H1 (cell line): ENCODE measurements around the gene MLLT6. TPM values are rescaled to one million over a fixed set of nuclear protein-coding genes. Genes with fewer than 3 reads are reported as not detected.
A peak's percentile ranks its signal among the peaks of the same experiment; 100 is the strongest.

Source experiments
- CTCF ChIA-PET: fragments of 300-600 bp; sonication (Branson Sonifier 250); formaldehyde crosslinking; loops from one replicate; lab custom pipeline; 2021; ENCODE audit not compliant: partially characterized antibody; lab: Charles Lee
- POLR2A ChIA-PET: fragments of 300-600 bp; sonication (Branson Sonifier 250); formaldehyde crosslinking; loops from one replicate; lab custom pipeline; 2021; ENCODE audit warnings: inconsistent platforms; ENCODE audit not compliant: partially characterized antibody; lab: Charles Lee
- DNase-seq, 2 experiments: peaks; one replicate each; pipeline versions ENCODE4 v3.0.0 to v3.0.0-alpha.2; 2010 to 2022; ENCODE audit warnings: low spot score in 2 of 2, low read depth in 1 of 2, mixed read lengths in 1 of 2
- FAIRE-seq: peaks from 2 replicates; lab custom pipeline; 2011; peaks lifted over from hg19 to GRCh38; lab: Jason Lieb, UNC
- H2AFZ ChIP-seq: 2 replicates; pipeline ENCODE4 v1.8.1; 2012; ENCODE audit warnings: low read length, inconsistent platforms
- H2AK5ac ChIP-seq: 2 replicates; pipeline ENCODE4 v1.6.1; 2013; ENCODE audit warnings: low read depth, low read length
- H2BK120ac ChIP-seq: replicated peaks from 2 replicates; pipeline ENCODE3; 2013; ENCODE audit warnings: low read depth, low read length, inconsistent platforms
- H2BK12ac ChIP-seq: 2 replicates; pipeline ENCODE4 v1.6.1; 2013; ENCODE audit warnings: low read depth, low read length
- H2BK15ac ChIP-seq: 2 replicates; pipeline ENCODE4 v1.6.1; 2013; ENCODE audit warnings: low read length
- H2BK20ac ChIP-seq: 2 replicates; pipeline ENCODE4 v1.6.1; 2013; ENCODE audit warnings: low read length
- H2BK5ac ChIP-seq: 2 replicates; pipeline ENCODE4 v1.6.1; 2013; ENCODE audit warnings: low read depth, low read length
- H3K14ac ChIP-seq: 2 replicates; pipeline ENCODE4 v1.6.1; 2013; ENCODE audit warnings: inconsistent platforms; ENCODE audit not compliant: insufficient read length
- H3K18ac ChIP-seq: 2 replicates; pipeline ENCODE4 v1.6.1; 2013; ENCODE audit warnings: low read length; ENCODE audit errors: extremely low read depth
- H3K23ac ChIP-seq: 2 replicates; pipeline ENCODE4 v1.6.1; 2013; ENCODE audit warnings: inconsistent platforms; ENCODE audit not compliant: insufficient read length
- H3K23me2 ChIP-seq: 2 replicates; pipeline ENCODE4 v1.6.1; 2013; ENCODE audit warnings: low read depth, low read length
- H3K27ac ChIP-seq: 2 replicates; pipeline ENCODE4 v1.6.1; 2011; ENCODE audit warnings: low read depth, low read length, inconsistent platforms
- H3K27me3 ChIP-seq, 4 experiments: replicated peaks in 1 of 4; 1 replicate in 1 of 4; 2 replicates in 3 of 4; pipeline versions ENCODE4 v1.6.1 to v1.8.1; 2011 to 2013; ENCODE audit warnings: low read length in 3 of 4, mild to moderate bottlenecking in 3 of 4, inconsistent platforms in 2 of 4, mixed read lengths in 2 of 4, moderate library complexity in 1 of 4; ENCODE audit not compliant: control insufficient read depth in 3 of 4, insufficient read depth in 3 of 4; ENCODE audit errors: extremely low read depth in 1 of 4
- H3K36me3 ChIP-seq, 4 experiments: 2 replicates each; pipeline versions ENCODE4 v1.6.1 to v1.8.1; 2011 to 2013; ENCODE audit warnings: mild to moderate bottlenecking in 4 of 4, low read length in 3 of 4, moderate library complexity in 2 of 4, control low read depth in 1 of 4, inconsistent platforms in 1 of 4; ENCODE audit not compliant: insufficient read depth in 4 of 4, control insufficient read depth in 2 of 4
- H3K4ac ChIP-seq: replicated peaks from 2 replicates; pipeline ENCODE3; 2013; ENCODE audit warnings: low read length, low read depth, mixed read lengths, inconsistent platforms; ENCODE audit not compliant: insufficient read length
- H3K4me1 ChIP-seq, 4 experiments: replicated peaks in 1 of 4; 1 replicate in 1 of 4; 2 replicates in 3 of 4; pipeline versions ENCODE4 v1.6.1 to v1.8.1; 2011 to 2013; ENCODE audit warnings: low read length in 3 of 4, inconsistent platforms in 2 of 4, mixed read lengths in 1 of 4; ENCODE audit not compliant: insufficient read depth in 4 of 4, control insufficient read depth in 3 of 4
- H3K4me2 ChIP-seq, 2 experiments: 2 replicates each; pipeline versions ENCODE4 v1.6.1 to v1.8.1; 2011 to 2013; ENCODE audit warnings: low read depth in 2 of 2, low read length in 2 of 2, control low read depth in 1 of 2, inconsistent platforms in 1 of 2, mild to moderate bottlenecking in 1 of 2; ENCODE audit not compliant: insufficient read depth in 1 of 2
- H3K4me3 ChIP-seq, 4 experiments: fragments of 200-600, 300-600 bp in 1 of 4; sonication (generic), shearing (Covaris generic), sonication (Bioruptor Twin) in 1 of 4; 2 replicates each; pipeline versions ENCODE4 v1.5.1 to v1.8.1; 2011 to 2016; ENCODE audit warnings: low read length in 4 of 4, low read depth in 3 of 4, control low read depth in 2 of 4, inconsistent platforms in 2 of 4, mild to moderate bottlenecking in 2 of 4, mixed read lengths in 1 of 4, moderate library complexity in 1 of 4; ENCODE audit not compliant: insufficient read depth in 2 of 4; ENCODE audit errors: extremely low read depth in 1 of 4
- H3K56ac ChIP-seq: replicated peaks from 2 replicates; pipeline ENCODE3; 2013; ENCODE audit warnings: low read depth, mild to moderate bottlenecking, mixed read lengths, low read length, inconsistent platforms; ENCODE audit not compliant: insufficient read length
- H3K79me1 ChIP-seq: 2 replicates; pipeline ENCODE4 v1.6.1; 2013; ENCODE audit warnings: low read depth, low read length, control low read depth
- H3K79me2 ChIP-seq, 2 experiments: 2 replicates each; pipeline versions ENCODE4 v1.6.1 to v1.8.1; 2012 to 2013; ENCODE audit warnings: low read length in 2 of 2, mild to moderate bottlenecking in 2 of 2, inconsistent platforms in 1 of 2; ENCODE audit not compliant: insufficient read depth in 2 of 2, control insufficient read depth in 1 of 2
- H3K9ac ChIP-seq, 4 experiments: replicated peaks in 1 of 4; 1 replicate in 1 of 4; 2 replicates in 3 of 4; pipeline versions ENCODE4 v1.6.1 to v1.8.1; 2011 to 2013; ENCODE audit warnings: low read depth in 3 of 4, low read length in 3 of 4, control low read depth in 2 of 4, mild to moderate bottlenecking in 2 of 4, moderate library complexity in 2 of 4, inconsistent platforms in 1 of 4; ENCODE audit errors: extremely low read depth in 1 of 4
- H3K9me3 ChIP-seq, 2 experiments: 2 replicates each; pipeline versions ENCODE4 v1.6.1 to v1.8.1; 2012 to 2013; ENCODE audit warnings: mild to moderate bottlenecking in 2 of 2, moderate library complexity in 2 of 2, control low read depth in 1 of 2, inconsistent platforms in 1 of 2, low read depth in 1 of 2, low read length in 1 of 2, mixed read lengths in 1 of 2; ENCODE audit not compliant: insufficient read depth in 2 of 2
- H4K20me1 ChIP-seq, 2 experiments: replicated peaks in 1 of 2; 2 replicates each; pipeline versions ENCODE3 to v1.8.1; 2011 to 2013; ENCODE audit warnings: inconsistent platforms in 2 of 2, low read length in 2 of 2, mild to moderate bottlenecking in 1 of 2; ENCODE audit not compliant: insufficient read depth in 2 of 2, control insufficient read depth in 1 of 2
- H4K5ac ChIP-seq: 2 replicates; pipeline ENCODE4 v1.6.1; 2013; ENCODE audit warnings: low read length, low read depth, mixed read lengths, inconsistent platforms; ENCODE audit not compliant: insufficient read length
- H4K8ac ChIP-seq: 2 replicates; pipeline ENCODE4 v1.8.0; 2013; ENCODE audit warnings: mild to moderate bottlenecking, moderate library complexity, low read length, inconsistent platforms; ENCODE audit not compliant: insufficient read depth; ENCODE audit errors: extremely low read depth
- H4K91ac ChIP-seq: replicated peaks from 2 replicates; pipeline ENCODE3; 2013; ENCODE audit warnings: low read length, mixed read lengths, inconsistent platforms; ENCODE audit not compliant: insufficient read length
- ASH2L ChIP-seq: fragments of 200-600, 300-600 bp; sonication (generic); IDR thresholded peaks from one replicate; pipeline ENCODE4 v1.7.1; 2017; ENCODE audit warnings: low read length
- BCL11A ChIP-seq, 2 experiments: IDR thresholded peaks; one replicate each; pipeline ENCODE4 v1.6.1; 2011; ENCODE audit warnings: low read depth in 2 of 2, low read length in 2 of 2, mild to moderate bottlenecking in 2 of 2
- BRCA1 ChIP-seq: IDR thresholded peaks from 2 replicates; pipeline ENCODE4 v1.6.1; 2012; ENCODE audit warnings: low read depth, low read length, improper control_type of control experiment
- JUN ChIP-seq: IDR thresholded peaks from 2 replicates; pipeline ENCODE4 v1.6.1; 2011; ENCODE audit warnings: low read depth, mild to moderate bottlenecking, improper control_type of control experiment, low read length
- KDM4A ChIP-seq: IDR thresholded peaks from one replicate; pipeline ENCODE4 v1.7.1; 2012; ENCODE audit warnings: low read depth, mild to moderate bottlenecking, moderate library complexity, low read length, inconsistent platforms; ENCODE audit not compliant: severe bottlenecking
- POU5F1 ChIP-seq: IDR thresholded peaks from 2 replicates; pipeline ENCODE4 v1.6.1; 2011; ENCODE audit warnings: low read depth, mild to moderate bottlenecking, low read length, moderate library complexity
- RBBP5 ChIP-seq: IDR thresholded peaks from 2 replicates; pipeline ENCODE4 v1.7.1; 2012; ENCODE audit warnings: low read depth, mild to moderate bottlenecking, inconsistent platforms, low read length, moderate library complexity, borderline replicate concordance
- RFX5 ChIP-seq: IDR thresholded peaks from 2 replicates; pipeline ENCODE4 v1.6.1; 2011; ENCODE audit warnings: low read depth, low read length, improper control_type of control experiment, borderline replicate concordance
- SP4 ChIP-seq: IDR thresholded peaks from 2 replicates; pipeline ENCODE4 v1.6.1; 2012; ENCODE audit warnings: low read length, inconsistent platforms
- WGBS, 2 experiments: shearing (Covaris generic) in 1 of 2; methylation state at CpG; one replicate each; pipeline versions ENCODE4 v1.1.6 to v1.1.7; 2013 to 2015; ENCODE audit warnings: low lambda C conversion rate in 2 of 2, mixed read lengths in 2 of 2, inconsistent platforms in 1 of 2, low coverage in 1 of 2, missing lambda C conversion rate in 1 of 2; ENCODE audit not compliant: insufficient replicate concordance in 2 of 2, insufficient coverage in 1 of 2, insufficient read length in 1 of 2; ENCODE audit errors: extremely low coverage in 1 of 2, missing lambda C conversion rate in 1 of 2; 5-methylcytosine and 5-hydroxymethylcytosine counted together
- polyA plus RNA-seq, 7 experiments: library from polyadenylated mRNA; depleted of rRNA in 3 of 7; stranded (reverse) in 5 of 7; unstranded in 2 of 7; fragments of >200 nt in 5 of 7; fragments of 200-250 nt in 2 of 7; gene quantifications; 1 replicate in 5 of 7; 2 replicates in 1 of 7; 4 replicates in 1 of 7; pipeline versions ENCODE4 v1.2.1 to v1.2.3, GENCODE V29; 2011 to 2013; ENCODE audit warnings: missing spikeins in 2 of 7, mixed read lengths in 2 of 7
- total RNA-seq: library from RNA; stranded (reverse); fragmentation: NEBNext Ultra II Directional; extraction: Animal tissue kit (Norgen Biotek cat#: 25700); gene quantifications from 2 replicates; pipeline ENCODE4 v1.2.1, GENCODE V29; 2021
- TF ChIP-seq, protein P1 (sequence below): IDR thresholded peaks from 2 replicates; pipeline ENCODE4 v1.6.1; 2011; ENCODE audit warnings: low read depth, mild to moderate bottlenecking, low read length; ENCODE audit not compliant: insufficient read depth

The MLLT6 gene
- total and polyA plus RNA-seq, 2 of the 8 experiments (the other 6 are each of a cell fraction or from before 2014, with no cell fraction given), result 6.5 to 8.0 TPM

DNA sequence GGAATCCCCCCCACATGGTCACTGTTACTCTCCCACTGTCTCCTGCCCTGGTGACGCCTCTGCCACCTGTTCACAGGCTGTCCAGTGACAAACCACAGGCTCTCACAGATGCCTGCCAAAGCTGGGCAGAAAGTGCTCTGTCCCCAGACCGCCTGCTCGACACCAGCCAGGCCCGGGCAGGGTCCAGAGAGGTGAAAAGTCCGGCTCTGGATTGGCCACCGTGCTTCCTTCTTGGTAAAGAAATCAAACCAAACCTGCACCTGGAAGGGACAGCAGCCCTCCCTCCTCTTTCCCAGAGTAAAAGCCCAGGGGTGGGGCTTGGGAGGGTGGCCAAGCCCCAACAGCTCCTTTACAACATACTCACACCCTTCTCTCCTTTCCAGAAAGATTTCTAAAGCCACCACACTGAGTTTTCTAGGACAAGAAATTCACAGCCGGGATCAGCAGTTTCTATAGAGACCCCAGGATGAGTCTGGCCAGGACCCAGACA, 36.9 kb downstream of the MLLT6 start:
- Histone ChIP-seq H3K9ac (no peak overlapping the region), H2AK5ac (no peak overlapping the region), H3K79me1 (peaks cover 29% of the 10 kb centered on the region), H3K4ac (no peak overlapping the region), H4K20me1 (peaks cover 46 to 62% of the 10 kb centered on the region in 2 experiments), H2BK5ac (no peak overlapping the region), H4K91ac (no peak overlapping the region), H2BK12ac (no peak overlapping the region), H3K36me3 (peaks cover 2 to 27% (median 14%) of the 10 kb centered on the region in 4 experiments; a peak in 7 of 8 replicates), H3K23me2 (peaks cover 11% of the 10 kb centered on the region; the same call in 1 of the 2 replicates), H2BK20ac (no peak overlapping the region), H4K5ac (no peak overlapping the region), H4K8ac (peak overlapping the region; percentile 28), H3K4me2 (no peak overlapping the region; a peak in 1 of 4 replicates), H3K56ac (no peak overlapping the region), H3K23ac (no peak overlapping the region), H3K79me2 (peaks cover 43 to 79% of the 10 kb centered on the region in 2 experiments), H3K27me3 (no peaks in the 10 kb centered on the region), H3K4me3 (no peak overlapping the region), H3K9me3 (no peaks in the 10 kb centered on the region), H2BK120ac (no peak overlapping the region), H3K18ac (no peak overlapping the region), H2AFZ (no peak overlapping the region), H2BK15ac (no peak overlapping the region), H3K14ac (no peak overlapping the region), H3K4me1 (peaks cover 7 to 37% (median 22%) of the 10 kb centered on the region in 4 experiments), H3K27ac (0 out of 2 replicates have a peak overlapping the region, but pooled peaks have one; percentile 26)
- WGBS, 2 experiments, result 79% methylated on average over 6 of the region's 7 CpGs; no CpG with 5 or more reads in 1 of the 2 experiments
- FAIRE-seq (no peak), DNase-seq (no peak)
- ChIA-PET POLR2A (interaction anchor here (0.7 to 1.2 kb wide), 2 partner anchors 10 to 35 kb away, joined by 3 to 4 read pairs; no protein-coding TSS in a partner anchor), CTCF (interaction anchor here (1.2 kb wide), 2 partner anchors 45 to 47 kb away, joined by 3 to 4 read pairs; no protein-coding TSS in a partner anchor)
- TF ChIP-seq BCL11A (IDR thresholded peaks at IDR 0.05; ENCODE audit: low read depth in 2 of 2, low read length in 2 of 2) (no peak), JUN (no peak), BRCA1 (no peak), POU5F1 (no peak), SP4 (no peak), ASH2L (no peak), RFX5 (no peak), KDM4A (no peak), RBBP5 (no peak)
- TF ChIP-seq, protein P1, sequence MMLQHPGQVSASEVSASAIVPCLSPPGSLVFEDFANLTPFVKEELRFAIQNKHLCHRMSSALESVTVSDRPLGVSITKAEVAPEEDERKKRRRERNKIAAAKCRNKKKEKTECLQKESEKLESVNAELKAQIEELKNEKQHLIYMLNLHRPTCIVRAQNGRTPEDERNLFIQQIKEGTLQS, result no peak
